Peyer's patch (tissue), 4 donors: ENCODE measurements around the gene TSPAN32. TPM values are rescaled to one million over a fixed set of nuclear protein-coding genes. Genes with fewer than 3 reads are reported as not detected.
A peak's percentile ranks its signal among the peaks of the same experiment; 100 is the strongest.

Source experiments
- DNase-seq, 3 donors: peaks; one replicate each; pipeline ENCODE4 v3.0.0-alpha.2; 2017 to 2019
- H3K27ac ChIP-seq, 4 donors: fragments of 200-600 bp; sonication (generic); one replicate each; pipeline ENCODE4 v1.5.1; 2016 to 2019
- H3K27me3 ChIP-seq, 2 donors: fragments of 200-600 bp; sonication (generic); one replicate each; pipeline ENCODE4 v1.5.1; 2019
- H3K36me3 ChIP-seq, 3 donors: fragments of 200-600 bp; sonication (generic); one replicate each; pipeline ENCODE4 v1.5.1; 2016 to 2019
- H3K4me1 ChIP-seq, 4 donors: fragments of 200-600 bp; sonication (generic); one replicate each; pipeline ENCODE4 v1.5.1; 2016 to 2019
- H3K4me3 ChIP-seq, 4 donors: fragments of 200-600 bp; sonication (generic); 1 replicate in 3 of 4; 2 replicates in 1 of 4; pipeline ENCODE4 v1.5.1; 2016 to 2019; ENCODE audit warnings: mild to moderate bottlenecking in 1 of 4
- H3K9me3 ChIP-seq, 4 donors: fragments of 200-600 bp; sonication (generic); one replicate each; pipeline ENCODE4 v1.5.1; 2016 to 2019; ENCODE audit warnings: mild to moderate bottlenecking in 1 of 4
- CTCF ChIP-seq, 6 experiments: fragments of 450-650 bp in 4 of 6; fragments of 200-600 bp in 2 of 6; sonication (generic) in 1 of 6; IDR thresholded peaks; one replicate each; pipeline ENCODE4 v1.5.1; 2017 to 2019; ENCODE audit warnings: antibody characterized with exemption in 6 of 6, mild to moderate bottlenecking in 3 of 6, moderate library complexity in 1 of 6
- POLR2A ChIP-seq, 2 donors: fragments of 450-650 bp; IDR thresholded peaks; one replicate each; pipeline ENCODE4 v1.5.1; 2017; ENCODE audit warnings: antibody characterized with exemption in 2 of 2, mild to moderate bottlenecking in 2 of 2, moderate library complexity in 2 of 2
- total RNA-seq, 4 donors: library from RNA; depleted of rRNA; stranded (reverse); fragments of >200 nt; gene quantifications; one replicate each; pipeline ENCODE4 v1.1.0, GENCODE V29; 2016

The TSPAN32 gene, protein sequence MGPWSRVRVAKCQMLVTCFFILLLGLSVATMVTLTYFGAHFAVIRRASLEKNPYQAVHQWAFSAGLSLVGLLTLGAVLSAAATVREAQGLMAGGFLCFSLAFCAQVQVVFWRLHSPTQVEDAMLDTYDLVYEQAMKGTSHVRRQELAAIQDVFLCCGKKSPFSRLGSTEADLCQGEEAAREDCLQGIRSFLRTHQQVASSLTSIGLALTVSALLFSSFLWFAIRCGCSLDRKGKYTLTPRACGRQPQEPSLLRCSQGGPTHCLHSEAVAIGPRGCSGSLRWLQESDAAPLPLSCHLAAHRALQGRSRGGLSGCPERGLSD
- 1 to 10 TPM in 2 of 4 donors, not detected in 2; 1.6 to 1.7 TPM for total RNA-seq

GRCh38 chr11:2301631-2302305 lies at the start of gene TSPAN32, which contains the start of gene C11orf21:
TSS of gene TSPAN32 (plus strand) at chr11:2302013. CDS start at chr11:2302150, 137 bp downstream.
TSS of gene C11orf21 (minus strand) at chr11:2301918. CDS start at chr11:2301808, 110 bp downstream.
- Histone ChIP-seq H3K9me3 (no peaks in the 10 kb centered on the region), H3K36me3 (no peaks in the 10 kb centered on the region), H3K27ac (peak within 1 kb of the TSS; percentile 30 to 79 (median 62)), H3K4me3 (peak within 1 kb of the TSS; percentile 1 to 41 (median 23)), H3K27me3 (no peaks in the 10 kb centered on the region), H3K4me1 (peaks cover 0 to 40% (median 19%) of the 10 kb centered on the region in 4 donors)
- DNase-seq: peak; percentile 48 to 82 (median 81)
- no peak for TF ChIP-seq POLR2A (IDR thresholded peaks at IDR 0.05)

DNA sequence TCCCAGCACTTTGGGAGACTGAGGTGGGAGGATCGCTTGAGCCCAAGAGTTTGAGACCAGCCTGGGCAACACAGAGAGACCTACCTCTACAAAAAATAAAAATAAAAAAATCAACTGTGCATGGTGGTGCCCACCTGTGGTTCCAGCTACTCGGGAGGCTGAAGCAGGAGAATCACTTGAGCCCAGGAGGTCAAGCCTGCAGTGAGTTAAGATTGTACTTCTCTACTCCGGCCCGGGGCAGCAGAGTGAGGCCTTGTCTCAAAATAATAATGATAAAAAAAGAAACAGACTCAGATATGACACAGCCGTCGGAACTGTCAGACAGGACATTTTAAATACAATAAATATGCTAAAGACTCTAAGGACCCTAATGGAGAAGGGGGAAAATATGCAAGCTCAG lies 49.8 kb upstream of the TSPAN32 start:
- peak in 1 of 3 donors; percentile 13 for DNase-seq
- TF ChIP-seq POLR2A (IDR thresholded peaks at IDR 0.05) (no peak), CTCF (IDR thresholded peaks at IDR 0.05) (no peak)
- no peaks in the 10 kb centered on the region for H3K9me3 ChIP-seq
- H3K36me3 ChIP-seq: no peaks in the 10 kb centered on the region
- H3K4me3 ChIP-seq: no peak overlapping the region
- H3K27me3 ChIP-seq: no peaks in the 10 kb centered on the region
- no peaks in the 10 kb centered on the region for H3K4me1 ChIP-seq
- H3K27ac ChIP-seq: no peak overlapping the region

DNA sequence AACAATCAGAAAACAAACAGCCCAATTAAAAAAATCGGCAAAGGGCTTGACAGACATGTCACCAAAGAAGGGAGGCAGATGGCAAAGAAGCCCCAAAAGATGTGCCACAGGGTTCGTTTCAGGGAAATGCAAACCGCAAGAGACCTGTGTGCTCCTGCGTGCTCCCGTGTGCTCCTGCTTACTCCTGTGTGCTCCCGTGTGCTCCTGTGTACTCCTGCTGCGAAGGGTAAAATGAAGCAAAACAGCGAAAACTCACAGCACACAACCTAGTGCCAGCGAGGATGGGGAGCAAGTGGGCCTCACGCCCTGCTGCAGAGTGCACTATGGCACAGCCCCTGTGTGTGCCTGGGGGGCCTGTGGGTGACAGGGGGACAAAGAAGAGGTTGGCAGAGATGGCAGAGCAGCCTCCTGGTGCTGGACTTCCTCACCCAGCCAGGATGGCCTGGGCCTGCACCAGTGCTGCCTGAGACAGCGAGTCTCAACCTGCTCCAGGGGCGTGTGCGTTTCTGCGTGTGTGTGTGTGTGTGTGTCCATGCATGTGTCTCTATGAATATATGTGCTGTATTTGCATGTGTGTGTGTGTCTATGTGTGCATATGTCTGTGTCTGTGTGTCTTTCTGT lies 45.4 kb upstream of the TSPAN32 start:
- no peaks in the 10 kb centered on the region for H3K4me1 ChIP-seq
- TF ChIP-seq CTCF (IDR thresholded peaks at IDR 0.05) (no peak), POLR2A (IDR thresholded peaks at IDR 0.05) (no peak)
- H3K9me3 ChIP-seq: no peaks in the 10 kb centered on the region
- no peaks in the 10 kb centered on the region for H3K36me3 ChIP-seq
- H3K27me3 ChIP-seq: no peaks in the 10 kb centered on the region
- no peak overlapping the region for H3K4me3 ChIP-seq
- DNase-seq: no peak
- H3K27ac ChIP-seq: no peak overlapping the region

DNA sequence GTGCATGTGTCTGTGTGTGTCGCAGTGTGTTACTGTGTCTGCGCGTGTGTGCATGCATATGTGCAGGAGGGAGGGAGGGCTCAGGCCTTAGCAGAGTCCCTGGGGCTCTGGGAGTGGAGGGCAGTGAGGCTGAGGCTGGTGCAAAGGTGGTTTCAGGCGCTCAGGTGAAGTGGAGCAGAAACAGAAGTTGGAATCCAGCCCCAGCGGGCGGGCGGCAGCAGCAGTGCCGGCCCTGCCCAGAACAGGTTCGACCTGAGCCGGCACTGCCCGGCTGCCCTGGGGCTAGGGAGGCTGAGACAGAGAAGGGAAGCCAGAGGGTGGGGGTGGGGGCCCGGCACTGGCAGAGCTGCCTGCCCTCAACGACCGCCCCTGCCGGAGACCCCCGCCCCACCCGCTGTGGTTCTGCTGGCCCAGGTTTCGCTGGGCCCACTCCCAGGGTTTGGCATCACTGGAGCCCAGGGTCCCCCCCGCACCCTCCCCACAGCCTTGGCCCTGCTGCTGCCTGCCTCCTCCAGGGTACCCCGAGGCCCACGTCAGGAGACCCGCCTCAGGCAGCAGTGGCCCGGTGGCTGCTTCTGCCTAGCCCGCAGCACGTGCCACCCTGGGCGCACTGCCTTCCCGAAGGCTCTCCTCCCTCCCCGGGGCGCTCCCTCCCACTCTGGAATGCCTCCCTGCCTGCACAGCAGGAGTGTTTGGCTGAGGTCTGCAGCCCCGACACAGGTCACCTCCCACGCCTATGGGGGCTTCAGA lies 44.7 kb upstream of the TSPAN32 start:
- no peaks in the 10 kb centered on the region for H3K4me1 ChIP-seq
- no peaks in the 10 kb centered on the region for H3K9me3 ChIP-seq
- TF ChIP-seq POLR2A (IDR thresholded peaks at IDR 0.05) (no peak), CTCF (IDR thresholded peaks at IDR 0.05) (no peak)
- peak in 2 of 3 donors; percentile 43 to 46 for DNase-seq
- H3K36me3 ChIP-seq: no peaks in the 10 kb centered on the region
- H3K27ac ChIP-seq: no peak overlapping the region
- H3K4me3 ChIP-seq: no peak overlapping the region
- no peaks in the 10 kb centered on the region for H3K27me3 ChIP-seq

DNA sequence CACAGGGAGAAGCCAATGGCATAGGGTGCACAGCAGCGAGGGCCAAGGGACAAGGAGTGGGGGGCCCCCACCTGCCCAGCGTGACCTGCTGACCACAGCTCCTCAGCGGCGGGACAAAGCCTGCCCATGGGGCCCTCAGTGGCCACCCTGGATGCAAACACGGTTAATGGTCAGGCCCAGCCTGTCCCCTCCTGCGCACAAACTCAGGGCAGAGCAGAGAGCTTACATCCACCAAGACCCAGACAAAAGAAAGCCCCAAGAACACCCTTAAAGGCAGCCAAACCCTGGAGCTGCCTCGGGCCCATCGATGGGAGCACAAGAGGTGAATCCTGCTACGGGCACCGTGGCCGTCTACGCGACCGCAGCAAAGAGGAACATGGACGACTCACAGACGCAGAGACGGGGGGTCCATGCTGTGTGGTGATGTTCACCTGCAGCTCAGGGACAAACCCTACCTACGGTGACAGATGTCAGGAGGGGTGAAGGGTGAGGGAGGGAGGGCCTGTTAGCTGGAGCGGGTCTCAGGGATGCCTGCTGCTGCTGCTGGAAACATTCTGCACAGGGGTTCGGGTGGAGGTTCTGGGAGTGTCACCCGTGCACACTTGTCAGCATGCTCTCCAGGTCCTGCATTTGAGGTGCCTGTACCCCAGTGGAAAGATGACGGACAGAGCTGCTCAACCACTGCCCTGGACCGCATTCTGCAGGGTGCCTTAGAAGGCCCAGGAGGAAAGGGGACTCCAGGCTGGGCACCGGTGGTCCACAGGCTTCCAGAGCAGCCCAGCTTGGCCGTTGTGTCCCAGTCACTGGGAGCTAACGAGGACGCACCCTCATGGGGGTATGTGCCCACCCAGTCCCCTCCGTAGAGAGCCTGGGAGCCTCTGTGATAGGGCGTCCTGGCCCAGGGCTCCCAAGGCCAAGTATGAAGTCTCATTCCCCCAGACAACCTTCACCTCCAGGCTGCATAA lies 43.0 kb upstream of the TSPAN32 start:
- H3K36me3 ChIP-seq: no peaks in the 10 kb centered on the region
- no peaks in the 10 kb centered on the region for H3K4me1 ChIP-seq
- TF ChIP-seq CTCF (IDR thresholded peaks at IDR 0.05) (no peak), POLR2A (IDR thresholded peaks at IDR 0.05) (no peak)
- DNase-seq: peak; percentile 14 to 41 (median 36)
- no peak overlapping the region for H3K27ac ChIP-seq
- no peaks in the 10 kb centered on the region for H3K27me3 ChIP-seq
- no peaks in the 10 kb centered on the region for H3K9me3 ChIP-seq
- no peak overlapping the region for H3K4me3 ChIP-seq
